Liver (tissue), 3 donors: ENCODE results near the gene CACNA1A.

Experiments
- ATF3 ChIP-seq: IDR thresholded peaks from 2 replicates; pipeline ENCODE4 v1.6.1; 2016; ENCODE audit warnings: antibody characterized with exemption
- CTCF ChIP-seq: fragments of 150-350 bp; IDR thresholded peaks from 2 replicates; pipeline ENCODE4 v1.5.1; 2017; ENCODE audit warnings: improper control_type of control experiment, low read depth, low read length; ENCODE audit not compliant: missing input control
- GABPA ChIP-seq, 2 donors: IDR thresholded peaks in 1 of 2; conservative IDR thresholded peaks in 1 of 2; 2 replicates each; pipeline ENCODE4 v1.6.1; 2016; ENCODE audit warnings: antibody characterized with exemption in 2 of 2, mild to moderate bottlenecking in 1 of 2, moderate library complexity in 1 of 2
- RAD21 ChIP-seq, 2 donors: IDR thresholded peaks; 2 replicates each; pipeline ENCODE4 v1.6.1; 2016; ENCODE audit warnings: antibody characterized with exemption in 2 of 2, mild to moderate bottlenecking in 2 of 2
- REST ChIP-seq: IDR thresholded peaks from 2 replicates; pipeline ENCODE4 v1.6.1; 2016; ENCODE audit warnings: antibody characterized with exemption, mild to moderate bottlenecking
- RXRA ChIP-seq, 2 donors: IDR thresholded peaks; 2 replicates each; pipeline ENCODE4 v1.6.1; 2017 to 2018; ENCODE audit warnings: antibody characterized with exemption in 2 of 2, mild to moderate bottlenecking in 1 of 2
- TAF1 ChIP-seq: conservative IDR thresholded peaks from 2 replicates; pipeline ENCODE4 v1.6.1; 2016; ENCODE audit warnings: antibody characterized with exemption, mild to moderate bottlenecking
- YY1 ChIP-seq: IDR thresholded peaks from 2 replicates; pipeline ENCODE4 v1.6.1; 2016; ENCODE audit warnings: antibody characterized with exemption, mild to moderate bottlenecking
- donor health status: healthy.
- donor health status: healthy.

GRCh38 chr19:13427273-13428051 is 78.8 kb downstream of the CACNA1A start:
- no peak for TF ChIP-seq CTCF
- TF ChIP-seq REST: no peak
- TF ChIP-seq TAF1: no peak
- no peak for TF ChIP-seq YY1
- TF ChIP-seq RAD21 (IDR thresholded peaks at IDR 0.05): no peak
- TF ChIP-seq RXRA (IDR thresholded peaks at IDR 0.05): no peak
- TF ChIP-seq GABPA (IDR thresholded peaks at IDR 0.05 in 1 of 2, conservative IDR thresholded peaks at IDR 0.05 in 1 of 2): no peak
- no peak for TF ChIP-seq ATF3
